ENCODE measurements around the gene HSPA6. TPM values are rescaled to one million over a fixed set of nuclear protein-coding genes. Genes with fewer than 3 reads are reported as not detected.

Gene HSPA6
- total RNA-seq, result 4.7 and 6.5 TPM in 2 replicates

DNA sequence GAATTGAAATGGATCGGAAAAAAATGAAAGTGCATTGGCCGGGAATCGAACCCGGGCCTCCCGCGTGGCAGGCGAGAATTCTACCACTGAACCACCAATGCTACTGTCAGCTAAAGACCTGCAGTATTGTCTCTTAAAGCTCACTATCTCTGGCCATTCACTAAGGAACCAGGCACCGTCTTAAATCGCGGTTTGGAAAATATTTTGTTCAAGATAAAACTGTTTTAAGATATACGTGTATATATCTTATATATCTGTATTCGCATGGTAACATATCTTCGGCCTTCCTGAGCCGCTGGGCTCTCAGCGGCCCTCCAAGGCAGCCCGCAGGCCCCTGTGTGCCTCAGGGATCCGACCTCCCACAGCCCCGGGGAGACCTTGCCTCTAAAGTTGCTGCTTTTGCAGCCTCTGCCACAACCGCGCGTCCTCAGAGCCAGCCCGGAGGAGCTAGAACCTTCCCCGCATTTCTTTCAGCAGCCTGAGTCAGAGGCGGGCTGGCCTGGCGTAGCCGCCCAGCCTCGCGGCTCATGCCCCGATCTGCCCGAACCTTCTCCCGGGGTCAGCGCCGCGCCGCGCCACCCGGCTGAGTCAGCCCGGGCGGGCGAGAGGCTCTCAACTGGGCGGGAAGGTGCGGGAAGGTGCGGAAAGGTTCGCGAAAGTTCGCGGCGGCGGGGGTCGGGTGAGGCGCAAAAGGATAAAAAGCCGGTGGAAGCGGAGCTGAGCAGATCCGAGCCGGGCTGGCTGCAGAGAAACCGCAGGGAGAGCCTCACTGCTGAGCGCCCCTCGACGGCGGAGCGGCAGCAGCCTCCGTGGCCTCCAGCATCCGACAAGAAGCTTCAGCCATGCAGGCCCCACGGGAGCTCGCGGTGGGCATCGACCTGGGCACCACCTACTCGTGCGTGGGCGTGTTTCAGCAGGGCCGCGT lies at the start of gene HSPA6:
HSPA6 (plus strand) TSS at position 724 of the 925 bp plus-strand sequence; CDS start at position 843, 119 bp downstream.

DNA sequence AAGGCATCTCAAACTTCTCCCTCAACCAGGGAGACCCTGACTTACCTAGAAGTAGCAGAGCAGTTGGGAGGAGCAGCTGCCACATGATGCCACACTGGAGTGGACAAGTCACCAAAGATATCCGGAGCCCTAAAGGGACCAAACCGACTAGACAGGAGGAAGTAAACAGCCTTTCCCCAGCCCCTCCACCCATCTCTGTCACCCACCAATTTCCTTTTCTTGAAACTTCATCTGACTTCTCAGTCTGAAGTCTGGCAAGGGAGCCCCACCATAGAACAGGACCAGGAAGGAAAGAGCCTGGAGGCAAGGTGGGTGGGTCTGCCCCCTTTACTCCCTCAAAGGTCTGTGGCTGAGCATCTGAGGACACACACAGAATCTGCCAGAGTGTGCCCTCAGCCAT lies 25.3 kb downstream of the HSPA6 start, which contains the start of gene FCGR3A:
FCGR3A (minus strand) TSS at position 167 of the 400 bp plus-strand sequence; CDS start at position 85, 82 bp downstream.

Other genes with a start within 250 kb of the HSPA6 start
- 0.87 and 0.99 TPM in 2 replicates for gene MPZ, start 214.6 kb upstream of the HSPA6 start, total RNA-seq
- 29.6 and 38.7 TPM in 2 replicates for gene SDHC, start 210.2 kb upstream of the HSPA6 start, total RNA-seq
- not detected in 2 replicates for gene CFAP126, start 156.7 kb upstream of the HSPA6 start, total RNA-seq
- 4.1 and 5.6 TPM in 2 replicates for gene FCGR2A, start 19.1 kb upstream of the HSPA6 start, total RNA-seq
- not detected in 2 replicates for gene FCGR3A, start 25.3 kb downstream of the HSPA6 start, total RNA-seq
- not detected in 2 replicates for gene FCGR3B, start 106.6 kb downstream of the HSPA6 start, total RNA-seq
- 0.15 TPM in 1 of 2 replicates, not detected in the other for gene FCGR2B, start 138.6 kb downstream of the HSPA6 start, total RNA-seq
- 1.5 and 2.3 TPM in 2 replicates for gene FCRLA, start 182.7 kb downstream of the HSPA6 start, total RNA-seq
- 2.0 and 3.6 TPM in 2 replicates for gene FCRLB, start 197.0 kb downstream of the HSPA6 start, total RNA-seq
- gene DUSP12, start 225.2 kb downstream of the HSPA6 start, total RNA-seq, result 32.7 and 44.1 TPM in 2 replicates
- 20.2 and 24.4 TPM in 2 replicates for gene ATF6, start 241.8 kb downstream of the HSPA6 start, total RNA-seq

Data from smooth muscle cell of trachea (primary cell).